H9 (cell line): ENCODE measurements around the gene GLOD4. TPM values are rescaled to one million over a fixed set of nuclear protein-coding genes. Genes with fewer than 3 reads are reported as not detected.
A peak's percentile ranks its signal among the peaks of the same experiment; 100 is the strongest.

Source experiments
- DNase-seq: peaks from one replicate; pipeline ENCODE4 v3.0.0-alpha.2; 2017
- H2AFZ ChIP-seq: one replicate; pipeline ENCODE4 v1.6.1; 2013; ENCODE audit warnings: mild to moderate bottlenecking, low read length, control low read depth, moderate library complexity
- H2AK5ac ChIP-seq: 2 replicates; pipeline ENCODE4 v1.6.1; 2013; ENCODE audit warnings: low read length, control low read depth, mixed read lengths; ENCODE audit not compliant: insufficient read length
- H2BK120ac ChIP-seq: one replicate; pipeline ENCODE4 v1.6.1; 2013; ENCODE audit warnings: low read depth, mild to moderate bottlenecking, low read length, control low read depth, inconsistent platforms; ENCODE audit not compliant: poor library complexity, severe bottlenecking
- H2BK12ac ChIP-seq: 2 replicates; pipeline ENCODE4 v1.6.1; 2013; ENCODE audit warnings: low read length, control low read depth, mixed read lengths, low read depth; ENCODE audit not compliant: insufficient read length
- H2BK15ac ChIP-seq: 2 replicates; pipeline ENCODE4 v1.6.1; 2013; ENCODE audit warnings: low read depth, low read length, control low read depth
- H2BK20ac ChIP-seq: one replicate; pipeline ENCODE4 v1.6.1; 2013; ENCODE audit warnings: low read depth, mild to moderate bottlenecking, low read length, control low read depth, inconsistent platforms; ENCODE audit not compliant: poor library complexity, severe bottlenecking
- H2BK5ac ChIP-seq: 2 replicates; pipeline ENCODE4 v1.6.1; 2013; ENCODE audit warnings: low read length, control low read depth, mixed read lengths; ENCODE audit not compliant: insufficient read length
- H3K14ac ChIP-seq: 2 replicates; pipeline ENCODE4 v1.6.1; 2013; ENCODE audit warnings: low read length, control low read depth; ENCODE audit not compliant: insufficient read depth
- H3K18ac ChIP-seq: 2 replicates; pipeline ENCODE4 v1.6.1; 2013; ENCODE audit warnings: low read depth, mild to moderate bottlenecking, mixed read lengths, low read length, control low read depth; ENCODE audit not compliant: insufficient read length
- H3K23ac ChIP-seq: 2 replicates; pipeline ENCODE4 v1.6.1; 2013; ENCODE audit warnings: low read length, control low read depth, mixed read lengths, low read depth; ENCODE audit not compliant: insufficient read length
- H3K23me2 ChIP-seq: 2 replicates; pipeline ENCODE4 v1.6.1; 2013; ENCODE audit warnings: low read depth, mild to moderate bottlenecking, mixed read lengths, low read length, control low read depth; ENCODE audit not compliant: insufficient read length, poor library complexity, severe bottlenecking
- H3K27ac ChIP-seq: 2 replicates; pipeline ENCODE4 v1.5.1; 2013; ENCODE audit warnings: low read length, control low read depth, mixed read lengths, low read depth; ENCODE audit not compliant: insufficient read length
- H3K27me3 ChIP-seq: 2 replicates; pipeline ENCODE4 v1.6.1; 2013; ENCODE audit warnings: low read length, control low read depth, inconsistent platforms; ENCODE audit not compliant: insufficient read depth
- H3K4ac ChIP-seq: 2 replicates; pipeline ENCODE4 v1.6.1; 2013; ENCODE audit warnings: low read depth, mild to moderate bottlenecking, control low read depth, inconsistent platforms, low read length, moderate library complexity
- H3K4me1 ChIP-seq: 2 replicates; pipeline ENCODE4 v1.6.1; 2013; ENCODE audit warnings: low read length, control low read depth, inconsistent platforms; ENCODE audit not compliant: insufficient read depth
- H3K4me2 ChIP-seq: 2 replicates; pipeline ENCODE4 v1.6.1; 2013; ENCODE audit warnings: low read length, control low read depth, mixed read lengths; ENCODE audit not compliant: insufficient read length, insufficient read depth
- H3K56ac ChIP-seq: 2 replicates; pipeline ENCODE4 v1.6.1; 2013; ENCODE audit warnings: low read depth, mild to moderate bottlenecking, mixed read lengths, low read length, control low read depth; ENCODE audit not compliant: insufficient read length
- H3K79me1 ChIP-seq: 2 replicates; pipeline ENCODE4 v1.6.1; 2013; ENCODE audit warnings: low read depth, mild to moderate bottlenecking, moderate library complexity, low read length, control low read depth, inconsistent platforms; ENCODE audit not compliant: insufficient read depth, poor library complexity, severe bottlenecking
- H3K79me2 ChIP-seq: 2 replicates; pipeline ENCODE4 v1.6.1; 2013; ENCODE audit warnings: low read length, control low read depth, inconsistent platforms; ENCODE audit not compliant: insufficient read depth
- H3K9ac ChIP-seq: 2 replicates; pipeline ENCODE4 v1.6.1; 2013; ENCODE audit warnings: low read length, control low read depth, mixed read lengths; ENCODE audit not compliant: insufficient read length; ENCODE audit errors: extremely low read depth
- H3K9me3 ChIP-seq: one replicate; pipeline ENCODE4 v1.6.1; 2013; ENCODE audit warnings: low read depth, low read length, inconsistent platforms; ENCODE audit not compliant: control insufficient read depth
- H3T11ph ChIP-seq: one replicate; pipeline ENCODE4 v1.6.1; 2013; ENCODE audit warnings: mild to moderate bottlenecking, low read length, control low read depth, inconsistent platforms
- H4K20me1 ChIP-seq: one replicate; pipeline ENCODE4 v1.6.1; 2013; ENCODE audit not compliant: control insufficient read depth, insufficient read length, insufficient read depth
- H4K5ac ChIP-seq: 2 replicates; pipeline ENCODE4 v1.6.1; 2013; ENCODE audit warnings: low read depth, mild to moderate bottlenecking, mixed read lengths, low read length, control low read depth; ENCODE audit not compliant: insufficient read length
- H4K8ac ChIP-seq: replicated peaks from 2 replicates; pipeline ENCODE4 v1.6.1; 2013; ENCODE audit warnings: low read length, control low read depth, mixed read lengths, low read depth; ENCODE audit not compliant: insufficient read length
- H4K91ac ChIP-seq: 2 replicates; pipeline ENCODE4 v1.6.1; 2013; ENCODE audit warnings: low read depth, mild to moderate bottlenecking, moderate library complexity, mixed read lengths, low read length, control low read depth; ENCODE audit not compliant: insufficient read length
- H3K27ac Mint-ChIP-seq, 3 experiments: 2 replicates in 2 of 3; 3 replicates in 1 of 3; pipeline ENCODE4 v1.8.0; 2020 to 2021; ENCODE audit warnings: mixed read lengths in 3 of 3, mild to moderate bottlenecking in 1 of 3, moderate library complexity in 1 of 3
- H3K27me3 Mint-ChIP-seq: 2 replicates; pipeline ENCODE4 v1.8.0; 2021; ENCODE audit warnings: low read depth, mild to moderate bottlenecking, moderate library complexity, mixed read lengths
- H3K36me3 Mint-ChIP-seq, 3 experiments: 2 replicates in 2 of 3; 3 replicates in 1 of 3; pipeline ENCODE4 v1.8.0; 2020 to 2021; ENCODE audit warnings: low read depth in 3 of 3, mixed read lengths in 3 of 3; ENCODE audit not compliant: insufficient read depth in 1 of 3
- H3K4me1 Mint-ChIP-seq, 2 experiments: 2 replicates each; pipeline ENCODE4 v1.8.0; 2020; ENCODE audit warnings: mixed read lengths in 2 of 2
- H3K4me3 Mint-ChIP-seq, 2 experiments: 2 replicates in 1 of 2; 3 replicates in 1 of 2; pipeline ENCODE4 v1.8.0; 2020 to 2021; ENCODE audit warnings: mild to moderate bottlenecking in 2 of 2, mixed read lengths in 2 of 2, moderate library complexity in 1 of 2
- H3K9me3 Mint-ChIP-seq, 2 experiments: 2 replicates in 1 of 2; 3 replicates in 1 of 2; pipeline ENCODE4 v1.8.0; 2020; ENCODE audit warnings: mild to moderate bottlenecking in 2 of 2, mixed read lengths in 2 of 2, moderate library complexity in 1 of 2
- CTCF ChIP-seq: fragments of 200-600 bp; sonication (generic); conservative IDR thresholded peaks from 3 replicates; pipeline ENCODE4 v1.8.0; 2021; ENCODE audit warnings: antibody characterized with exemption, mild to moderate bottlenecking
- WGBS: extraction: QIAGEN DNeasy Blood & Tissue Kit; methylation state at CpG from one replicate; pipeline ENCODE4 v1.1.7; 2013; ENCODE audit warnings: missing lambda C conversion rate, low lambda C conversion rate, mixed read lengths; ENCODE audit not compliant: insufficient read length; ENCODE audit errors: extremely low coverage; 5-methylcytosine and 5-hydroxymethylcytosine counted together
- total RNA-seq: library from RNA; stranded (reverse); gene quantifications from 2 replicates; pipeline ENCODE4 v1.2.1, GENCODE V29; 2021

The GLOD4 gene
- total RNA-seq, 1 experiment from 2014 or later = 106 TPM

- Histone ChIP-seq H4K8ac (no peak overlapping the region), H3T11ph (no peak overlapping the region), H4K5ac (no peak overlapping the region), H3K9ac (no peak overlapping the region), H3K27ac (no peak overlapping the region), H3K27me3 (no peaks in the 10 kb centered on the region), H4K20me1 (no peaks in the 10 kb centered on the region), H3K4me1 (no peaks in the 10 kb centered on the region; the same call in 1 of the 2 replicates), H3K4ac (no peak overlapping the region), H2BK20ac (no peak overlapping the region), H3K4me2 (no peak overlapping the region), H3K23ac (no peak overlapping the region), H2BK5ac (no peak overlapping the region), H3K79me1 (no peaks in the 10 kb centered on the region), H2BK12ac (no peak overlapping the region), H2BK120ac (no peak overlapping the region), H3K18ac (no peak overlapping the region), H3K79me2 (no peaks in the 10 kb centered on the region; the same call in 1 of the 2 replicates), H2BK15ac (no peak overlapping the region), H3K23me2 (no peaks in the 10 kb centered on the region), H2AK5ac (no peak overlapping the region), H3K9me3 (no peaks in the 10 kb centered on the region), H3K56ac (no peak overlapping the region), H4K91ac (no peak overlapping the region), H3K14ac (no peak overlapping the region), H2AFZ (no peak overlapping the region)
- no peak overlapping the region for H3K4me3 Mint-ChIP-seq
- WGBS = no CpG with 5 or more reads among the region's 6 CpGs
- no peaks in the 10 kb centered on the region for H3K27me3 Mint-ChIP-seq
- peaks cover 0 to 3% of the 10 kb centered on the region in 2 experiments; a peak in 1 of 4 replicates for H3K4me1 Mint-ChIP-seq
- DNase-seq = no peak
- H3K36me3 Mint-ChIP-seq = peaks cover 3 to 38% (median 34%) of the 10 kb centered on the region in 3 experiments; a peak in 6 of 7 replicates
- TF ChIP-seq CTCF = no peak
- H3K27ac Mint-ChIP-seq = peak overlapping the region in 1 of 3 experiments; percentile 65; a peak in 1 of 7 replicates
- no peaks in the 10 kb centered on the region for H3K9me3 Mint-ChIP-seq
Measured at GRCh38 chr17:801660-802059, 19.6 kb upstream of the GLOD4 start.
